Vagina (tissue), 2 donors: ENCODE measurements around the gene COA1. TPM values are rescaled to one million over a fixed set of nuclear protein-coding genes. Genes with fewer than 3 reads are reported as not detected.

Source experiments
- DNase-seq, 2 donors: peaks; one replicate each; pipeline ENCODE4 v3.0.0-alpha.2; 2017; ENCODE audit errors: extremely low spot score in 2 of 2
- H3K27ac ChIP-seq: fragments of 200-600 bp; sonication (generic); one replicate; pipeline ENCODE4 v1.5.1; 2019
- H3K27me3 ChIP-seq: fragments of 200-600 bp; sonication (generic); one replicate; pipeline ENCODE4 v1.5.1; 2019
- H3K36me3 ChIP-seq, 2 donors: fragments of 200-600 bp; sonication (generic); one replicate each; pipeline ENCODE4 v1.5.1; 2017 to 2019
- H3K4me1 ChIP-seq: fragments of 200-600 bp; sonication (generic); one replicate; pipeline ENCODE4 v1.5.1; 2019
- H3K4me3 ChIP-seq, 2 donors: fragments of 200-600 bp; sonication (generic); 1 replicate in 1 of 2; 2 replicates in 1 of 2; pipeline ENCODE4 v1.5.1; 2016 to 2019
- H3K9me3 ChIP-seq: fragments of 200-600 bp; sonication (generic); one replicate; pipeline ENCODE4 v1.5.1; 2019
- CTCF ChIP-seq, 3 experiments: fragments of 450-650 bp in 2 of 3; fragments of 200-600 bp in 1 of 3; sonication (generic) in 1 of 3; IDR thresholded peaks; one replicate each; pipeline ENCODE4 v1.5.1; 2017 to 2019; ENCODE audit warnings: antibody characterized with exemption in 3 of 3, mild to moderate bottlenecking in 2 of 3, moderate library complexity in 2 of 3
- POLR2A ChIP-seq, 2 donors: fragments of 450-650 bp; IDR thresholded peaks; one replicate each; pipeline ENCODE4 v1.6.1; 2017; ENCODE audit warnings: antibody characterized with exemption in 2 of 2, mild to moderate bottlenecking in 2 of 2, moderate library complexity in 2 of 2
- POLR2AphosphoS5 ChIP-seq, 2 donors: sonication (generic); formaldehyde crosslinking; IDR thresholded peaks; one replicate each; pipeline ENCODE4 v1.9.0; 2017; ENCODE audit warnings: antibody characterized with exemption in 2 of 2, mild to moderate bottlenecking in 2 of 2, low read depth in 1 of 2; ENCODE audit not compliant: insufficient read depth in 1 of 2
- intact Hi-C: fragments of 100-400 bp; cut with DNase I; formaldehyde crosslinking; loops from one replicate; pipeline ENCODE4 v1.15.1; 2023
- total RNA-seq: library from RNA; depleted of rRNA; stranded (reverse); fragments of >200 nt; gene quantifications from one replicate; pipeline ENCODE4 v1.2.3, GENCODE V29; 2016

Gene COA1
- total RNA-seq, 1 donor from 2014 or later, result 47.6 TPM

DNA sequence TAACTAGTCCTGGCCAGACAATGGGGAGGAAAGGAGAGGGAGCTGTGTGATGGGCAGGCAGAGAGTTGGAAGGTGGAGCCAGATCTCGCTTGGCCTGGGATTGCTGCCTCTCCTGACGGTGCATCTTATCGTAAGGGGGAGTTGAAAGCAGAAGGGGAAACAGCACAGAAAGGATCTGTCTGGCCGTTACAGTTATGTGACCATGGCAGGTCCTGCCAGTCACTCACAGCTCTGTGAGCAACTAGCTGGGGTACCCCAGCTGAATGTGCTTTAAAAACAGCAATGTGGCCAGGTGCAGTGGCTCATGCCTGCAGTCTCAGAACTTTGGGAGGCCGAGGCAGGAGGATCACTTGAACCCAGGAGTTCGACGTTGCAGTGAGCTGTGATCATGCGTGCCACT, 37.2 kb upstream of the COA1 start:
- Histone ChIP-seq H3K9me3 (no peaks in the 10 kb centered on the region), H3K27ac (no peak overlapping the region), H3K27me3 (no peaks in the 10 kb centered on the region), H3K4me1 (peaks cover 27% of the 10 kb centered on the region), H3K4me3 (no peak overlapping the region), H3K36me3 (peaks cover 0 to 4% of the 10 kb centered on the region in 2 donors)
- intact Hi-C loops, result no loop called here
- no peak for DNase-seq
- TF ChIP-seq CTCF (IDR thresholded peaks at IDR 0.05), result no peak
- TF ChIP-seq POLR2A (IDR thresholded peaks at IDR 0.05), result no peak
- TF ChIP-seq POLR2AphosphoS5 (IDR thresholded peaks at IDR 0.05; ENCODE audit: insufficient read depth in 1 of 2, low read depth in 1 of 2), result no peak

DNA sequence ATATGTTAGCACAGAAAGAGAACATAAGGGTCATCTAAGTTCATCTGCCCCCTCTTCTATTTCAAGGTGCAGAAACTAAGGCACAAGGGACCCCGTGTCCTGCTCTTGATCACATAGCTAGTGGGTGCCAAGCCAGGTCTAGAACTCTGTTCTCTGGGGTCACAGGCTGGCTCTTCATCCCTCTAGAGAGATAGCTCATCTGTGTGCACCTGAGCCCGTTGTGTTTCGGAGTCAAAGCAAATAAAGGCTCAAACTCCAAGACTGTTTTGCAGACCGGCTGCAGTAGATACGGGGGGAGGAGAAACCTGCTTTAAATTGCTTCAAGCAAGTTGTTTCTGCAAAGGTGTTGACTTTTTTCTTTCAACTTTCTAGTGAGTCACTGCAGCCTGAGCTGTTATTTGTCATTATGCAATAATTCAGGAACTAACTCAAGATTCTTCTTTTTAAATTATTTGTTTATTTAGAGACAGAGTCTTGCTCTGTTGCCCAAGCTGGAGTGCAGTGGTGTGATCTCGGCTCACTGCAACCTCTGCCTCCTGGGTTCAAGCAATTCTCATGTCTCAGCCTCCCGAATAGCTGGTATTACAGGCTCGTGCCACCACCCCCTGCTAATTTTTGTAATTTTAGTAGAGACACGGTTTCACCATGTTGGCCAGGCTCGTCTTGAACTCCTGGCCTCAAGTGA, 35.6 kb upstream of the COA1 start:
- Histone ChIP-seq H3K36me3 (no peaks in the 10 kb centered on the region), H3K4me3 (no peak overlapping the region), H3K27ac (no peak overlapping the region), H3K27me3 (no peaks in the 10 kb centered on the region), H3K4me1 (peaks cover 31% of the 10 kb centered on the region), H3K9me3 (no peaks in the 10 kb centered on the region)
- intact Hi-C loops, result no loop called here
- DNase-seq, result peak in 1 of 2 donors; percentile 85
- TF ChIP-seq CTCF (IDR thresholded peaks at IDR 0.05) (no peak), POLR2A (IDR thresholded peaks at IDR 0.05) (no peak), POLR2AphosphoS5 (IDR thresholded peaks at IDR 0.05; ENCODE audit: insufficient read depth in 1 of 2, low read depth in 1 of 2) (peak in 1 of 2 donors; percentile 40)

DNA sequence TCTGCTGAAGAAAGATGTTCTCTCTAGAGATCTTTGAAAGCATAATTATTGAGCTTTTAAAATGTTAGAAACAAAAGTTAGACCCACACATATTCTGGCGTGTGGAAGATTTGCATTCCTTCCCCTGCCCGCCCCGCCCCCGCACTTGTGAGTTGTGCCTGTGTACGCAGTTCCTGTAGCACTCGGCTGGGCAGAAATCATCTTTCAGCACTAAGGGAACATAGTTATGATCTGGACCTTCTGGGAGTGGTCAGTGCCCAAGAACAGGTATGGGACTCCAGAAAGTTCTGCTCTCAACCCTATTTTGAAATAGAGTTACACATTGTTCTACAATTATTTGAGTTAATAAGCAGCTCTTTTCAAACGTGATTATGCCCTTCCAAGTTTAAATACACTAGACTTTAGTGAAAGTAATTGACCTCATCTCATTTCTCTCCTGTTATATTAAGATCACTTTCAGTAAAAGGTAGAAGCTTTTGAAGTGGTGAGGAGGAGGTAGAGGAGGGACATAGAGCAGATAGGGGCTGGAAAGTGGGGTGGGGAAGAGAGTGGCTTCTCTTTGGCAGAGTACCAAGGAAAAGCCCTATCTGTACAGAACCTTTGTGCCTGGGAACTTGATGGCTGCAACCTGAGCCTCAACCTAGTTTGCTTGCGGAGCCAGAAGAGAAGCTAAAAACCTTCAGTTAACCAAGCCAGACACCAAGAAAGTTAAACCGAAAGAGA, 34.9 kb upstream of the COA1 start:
- TF ChIP-seq CTCF (IDR thresholded peaks at IDR 0.05) (no peak), POLR2AphosphoS5 (IDR thresholded peaks at IDR 0.05; ENCODE audit: insufficient read depth in 1 of 2, low read depth in 1 of 2) (no peak), POLR2A (IDR thresholded peaks at IDR 0.05) (no peak)
- Histone ChIP-seq H3K4me3 (no peak overlapping the region), H3K27ac (peak overlapping the region; percentile 21), H3K9me3 (no peaks in the 10 kb centered on the region), H3K27me3 (no peaks in the 10 kb centered on the region), H3K4me1 (peaks cover 39% of the 10 kb centered on the region), H3K36me3 (no peaks in the 10 kb centered on the region)
- intact Hi-C loops, result no loop called here
- peak in 1 of 2 donors; percentile 67 for DNase-seq

GRCh38 chr7:43763183-43763582, 33.9 kb upstream of the COA1 start:
- no peak for TF ChIP-seq POLR2AphosphoS5 (IDR thresholded peaks at IDR 0.05; ENCODE audit: insufficient read depth in 1 of 2, low read depth in 1 of 2)
- no peak for TF ChIP-seq CTCF (IDR thresholded peaks at IDR 0.05)
- TF ChIP-seq POLR2A (IDR thresholded peaks at IDR 0.05), result no peak
- peaks cover 43% of the 10 kb centered on the region for H3K4me1 ChIP-seq

More at GRCh38 chr7:43763183-43763582, 33.9 kb upstream of the COA1 start:
- intact Hi-C loops, result no loop called here
- Histone ChIP-seq H3K27ac (no peak overlapping the region), H3K4me3 (no peak overlapping the region), H3K27me3 (no peaks in the 10 kb centered on the region), H3K36me3 (no peaks in the 10 kb centered on the region), H3K9me3 (no peaks in the 10 kb centered on the region)
- peak in 1 of 2 donors; percentile 64 for DNase-seq
